SK-N-SH treated with all-trans-retinoic acid at 6 μM for 48 hours (cell line): ENCODE results near the gene MDGA2.

Experiments
- ATAC-seq: fragments of 200-7000 bp; cut with Tn5 transposase; 3 replicates; pipeline ENCODE4 v1.9.1; 2020; ENCODE audit warnings: mild to moderate bottlenecking, moderate library complexity
- ARNTL ChIP-seq: fragments of 450-650 bp; formaldehyde crosslinking; IDR thresholded peaks from 2 replicates; pipeline ENCODE4 v1.5.0; 2020; ENCODE audit warnings: low read depth, mild to moderate bottlenecking, moderate library complexity, borderline replicate concordance
- BACH2 ChIP-seq: fragments of 250-450 bp; sonication (Bioruptor Pico); IDR thresholded peaks from 2 replicates; pipeline ENCODE4 v1.9.0; 2021; ENCODE audit warnings: mild to moderate bottlenecking, borderline replicate concordance
- CREB5 ChIP-seq: fragments of 250-450 bp; sonication (Bioruptor Pico); IDR thresholded peaks from 2 replicates; pipeline ENCODE4 v1.5.1; 2020; ENCODE audit warnings: low read depth, mild to moderate bottlenecking, moderate library complexity
- CSDC2 ChIP-seq: fragments of 250-450 bp; sonication (Bioruptor Pico); IDR thresholded peaks from 2 replicates; pipeline ENCODE4 v1.5.0; 2020; ENCODE audit warnings: mild to moderate bottlenecking, moderate library complexity
- ESRRG ChIP-seq: fragments of 250-450 bp; sonication (Bioruptor Pico); IDR thresholded peaks from 2 replicates; pipeline ENCODE4 v1.6.1; 2021; ENCODE audit warnings: mild to moderate bottlenecking
- GLIS3 ChIP-seq: fragments of 250-450 bp; sonication (Bioruptor Pico); IDR thresholded peaks from 2 replicates; pipeline ENCODE4 v1.5.0; 2020; ENCODE audit warnings: mild to moderate bottlenecking, moderate library complexity
- ISL1 ChIP-seq: fragments of 250-450 bp; sonication (Bioruptor Pico); IDR thresholded peaks from 2 replicates; pipeline ENCODE4 v2.1.2; 2022; ENCODE audit warnings: mild to moderate bottlenecking, moderate library complexity
- OSR1 ChIP-seq: fragments of 250-450 bp; sonication (Bioruptor Pico); IDR thresholded peaks from 2 replicates; pipeline ENCODE4 v1.8.0; 2022; ENCODE audit warnings: moderate library complexity, mild to moderate bottlenecking, inconsistent platforms
- PPARA ChIP-seq: fragments of 250-450 bp; sonication (Bioruptor Pico); IDR thresholded peaks from 2 replicates; pipeline ENCODE4 v1.5.0; 2020; ENCODE audit warnings: mild to moderate bottlenecking, borderline replicate concordance
- RARB ChIP-seq: fragments of 250-450 bp; sonication (Bioruptor Pico); IDR thresholded peaks from 2 replicates; pipeline ENCODE4 v1.8.0; 2021; ENCODE audit warnings: mild to moderate bottlenecking, moderate library complexity
- SNAI2 ChIP-seq: fragments of 250-450 bp; sonication (Bioruptor Pico); IDR thresholded peaks from 2 replicates; pipeline ENCODE4 v1.5.0; 2020; ENCODE audit warnings: mild to moderate bottlenecking, moderate library complexity
- TCF4 ChIP-seq: fragments of 250-450 bp; sonication (Bioruptor Pico); IDR thresholded peaks from 2 replicates; pipeline ENCODE4 v1.8.0; 2021; ENCODE audit warnings: mild to moderate bottlenecking, moderate library complexity, borderline replicate concordance
- TOX ChIP-seq: fragments of 250-450 bp; sonication (Bioruptor Pico); IDR thresholded peaks from 2 replicates; pipeline ENCODE4 v1.8.0; 2021; ENCODE audit warnings: mild to moderate bottlenecking, moderate library complexity, borderline replicate concordance
- ZFP3 ChIP-seq: fragments of 250-450 bp; sonication (Bioruptor Pico); IDR thresholded peaks from 2 replicates; pipeline ENCODE4 v1.5.0; 2020; ENCODE audit warnings: mild to moderate bottlenecking, moderate library complexity
- ZNF565 ChIP-seq: fragments of 450-650 bp; formaldehyde crosslinking; conservative IDR thresholded peaks from 2 replicates; pipeline ENCODE4 v1.5.0; 2020; ENCODE audit warnings: low read depth, mild to moderate bottlenecking, moderate library complexity
- ZNF70 ChIP-seq: fragments of 450-650 bp; formaldehyde crosslinking; IDR thresholded peaks from 2 replicates; pipeline ENCODE4 v1.5.0; 2020; ENCODE audit warnings: mild to moderate bottlenecking, moderate library complexity
- ZNF8 ChIP-seq: fragments of 450-650 bp; formaldehyde crosslinking; IDR thresholded peaks from 2 replicates; pipeline ENCODE4 v1.5.0; 2020; ENCODE audit warnings: mild to moderate bottlenecking, moderate library complexity
- TF ChIP-seq, protein P1 (sequence below): fragments of 250-450 bp; sonication (Bioruptor Pico); IDR thresholded peaks from 2 replicates; pipeline ENCODE4 v1.5.1; 2021; ENCODE audit warnings: mild to moderate bottlenecking, moderate library complexity
- TF ChIP-seq, protein P2 (sequence below): fragments of 250-450 bp; sonication (Bioruptor Pico); IDR thresholded peaks from 2 replicates; pipeline ENCODE4 v1.8.0; 2020; ENCODE audit warnings: mild to moderate bottlenecking, moderate library complexity, borderline replicate concordance
- TF ChIP-seq, protein P3 (sequence below): fragments of 250-450 bp; sonication (Bioruptor Pico); IDR thresholded peaks from 2 replicates; pipeline ENCODE4 v1.8.0; 2021; ENCODE audit warnings: low read depth, mild to moderate bottlenecking, moderate library complexity, borderline replicate concordance

The MDGA2 gene

DNA sequence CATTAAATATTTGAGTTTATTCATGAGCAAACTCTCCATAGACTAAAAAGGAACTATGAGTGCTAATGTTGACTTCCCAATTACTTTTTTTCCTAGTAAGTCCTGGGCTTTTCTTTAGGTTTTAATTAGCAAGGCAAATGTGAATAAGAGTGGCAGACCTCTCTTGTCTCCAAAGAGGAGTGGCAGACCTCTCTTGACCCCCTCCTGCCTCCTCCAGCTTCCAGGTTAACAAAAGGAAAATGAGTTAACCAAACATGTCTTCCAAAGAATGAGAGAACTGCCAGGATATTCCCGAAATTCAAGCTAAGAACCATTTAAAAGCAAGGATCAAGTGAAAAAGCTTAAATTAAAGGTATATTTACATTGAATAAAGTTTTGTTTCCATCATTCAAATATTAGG lies 253.2 kb downstream of the MDGA2 start:
- no peak for TF ChIP-seq RARB (CRISPR knock-in tag)
- no peak for TF ChIP-seq CREB5 (CRISPR knock-in tag)
- TF ChIP-seq ZFP3 (CRISPR knock-in tag): no peak
- TF ChIP-seq, protein P1, sequence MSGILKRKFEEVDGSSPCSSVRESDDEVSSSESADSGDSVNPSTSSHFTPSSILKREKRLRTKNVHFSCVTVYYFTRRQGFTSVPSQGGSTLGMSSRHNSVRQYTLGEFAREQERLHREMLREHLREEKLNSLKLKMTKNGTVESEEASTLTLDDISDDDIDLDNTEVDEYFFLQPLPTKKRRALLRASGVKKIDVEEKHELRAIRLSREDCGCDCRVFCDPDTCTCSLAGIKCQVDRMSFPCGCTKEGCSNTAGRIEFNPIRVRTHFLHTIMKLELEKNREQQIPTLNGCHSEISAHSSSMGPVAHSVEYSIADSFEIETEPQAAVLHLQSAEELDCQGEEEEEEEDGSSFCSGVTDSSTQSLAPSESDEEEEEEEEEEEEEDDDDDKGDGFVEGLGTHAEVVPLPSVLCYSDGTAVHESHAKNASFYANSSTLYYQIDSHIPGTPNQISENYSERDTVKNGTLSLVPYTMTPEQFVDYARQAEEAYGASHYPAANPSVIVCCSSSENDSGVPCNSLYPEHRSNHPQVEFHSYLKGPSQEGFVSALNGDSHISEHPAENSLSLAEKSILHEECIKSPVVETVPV: no peak
- TF ChIP-seq, protein P2, sequence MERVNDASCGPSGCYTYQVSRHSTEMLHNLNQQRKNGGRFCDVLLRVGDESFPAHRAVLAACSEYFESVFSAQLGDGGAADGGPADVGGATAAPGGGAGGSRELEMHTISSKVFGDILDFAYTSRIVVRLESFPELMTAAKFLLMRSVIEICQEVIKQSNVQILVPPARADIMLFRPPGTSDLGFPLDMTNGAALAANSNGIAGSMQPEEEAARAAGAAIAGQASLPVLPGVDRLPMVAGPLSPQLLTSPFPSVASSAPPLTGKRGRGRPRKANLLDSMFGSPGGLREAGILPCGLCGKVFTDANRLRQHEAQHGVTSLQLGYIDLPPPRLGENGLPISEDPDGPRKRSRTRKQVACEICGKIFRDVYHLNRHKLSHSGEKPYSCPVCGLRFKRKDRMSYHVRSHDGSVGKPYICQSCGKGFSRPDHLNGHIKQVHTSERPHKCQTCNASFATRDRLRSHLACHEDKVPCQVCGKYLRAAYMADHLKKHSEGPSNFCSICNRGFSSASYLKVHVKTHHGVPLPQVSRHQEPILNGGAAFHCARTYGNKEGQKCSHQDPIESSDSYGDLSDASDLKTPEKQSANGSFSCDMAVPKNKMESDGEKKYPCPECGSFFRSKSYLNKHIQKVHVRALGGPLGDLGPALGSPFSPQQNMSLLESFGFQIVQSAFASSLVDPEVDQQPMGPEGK: no peak
- no peak for TF ChIP-seq ZNF565
- no peak for TF ChIP-seq SNAI2 (CRISPR knock-in tag)
- TF ChIP-seq PPARA (CRISPR knock-in tag): no peak
- no peak for TF ChIP-seq ISL1
- TF ChIP-seq GLIS3 (CRISPR knock-in tag): no peak
- TF ChIP-seq TOX (CRISPR knock-in tag): no peak
- TF ChIP-seq ESRRG (CRISPR knock-in tag): no peak
- no peak for TF ChIP-seq CSDC2
- no peak for TF ChIP-seq ZNF70 (CRISPR knock-in tag)
- TF ChIP-seq BACH2: no peak
- no peak for ATAC-seq

DNA sequence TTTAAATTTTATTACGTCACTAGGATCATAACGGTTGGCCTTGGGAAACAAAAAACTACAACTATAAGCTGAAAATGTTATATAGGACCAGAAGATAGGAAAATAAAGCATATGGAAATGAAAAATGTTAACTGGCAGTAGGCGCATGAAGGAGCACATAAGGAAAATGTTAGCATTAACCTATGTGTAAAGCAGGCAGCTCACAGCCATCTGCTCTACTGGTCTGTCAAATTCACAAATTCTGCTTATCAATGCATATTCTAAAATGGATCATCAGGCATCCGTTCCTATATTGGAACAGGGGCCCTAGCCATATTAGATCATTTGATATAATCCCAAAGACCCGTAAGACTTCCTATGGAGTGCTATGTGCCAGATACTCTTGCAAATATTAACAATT lies 263.9 kb downstream of the MDGA2 start:
- TF ChIP-seq PPARA (CRISPR knock-in tag) (no peak), RARB (CRISPR knock-in tag) (no peak)
- TF ChIP-seq, protein P2: no peak
- ATAC-seq: no peak

- TF ChIP-seq TCF4 (CRISPR knock-in tag): no peak
- TF ChIP-seq SNAI2 (CRISPR knock-in tag): no peak
- TF ChIP-seq ZNF8 (CRISPR knock-in tag): no peak
- TF ChIP-seq ARNTL (CRISPR knock-in tag): no peak
- TF ChIP-seq, protein P2: no peak
- no peak for TF ChIP-seq PPARA (CRISPR knock-in tag)
- TF ChIP-seq ZFP3 (CRISPR knock-in tag): no peak
- TF ChIP-seq ZNF565: no peak
- no peak for TF ChIP-seq OSR1
- TF ChIP-seq, protein P3, sequence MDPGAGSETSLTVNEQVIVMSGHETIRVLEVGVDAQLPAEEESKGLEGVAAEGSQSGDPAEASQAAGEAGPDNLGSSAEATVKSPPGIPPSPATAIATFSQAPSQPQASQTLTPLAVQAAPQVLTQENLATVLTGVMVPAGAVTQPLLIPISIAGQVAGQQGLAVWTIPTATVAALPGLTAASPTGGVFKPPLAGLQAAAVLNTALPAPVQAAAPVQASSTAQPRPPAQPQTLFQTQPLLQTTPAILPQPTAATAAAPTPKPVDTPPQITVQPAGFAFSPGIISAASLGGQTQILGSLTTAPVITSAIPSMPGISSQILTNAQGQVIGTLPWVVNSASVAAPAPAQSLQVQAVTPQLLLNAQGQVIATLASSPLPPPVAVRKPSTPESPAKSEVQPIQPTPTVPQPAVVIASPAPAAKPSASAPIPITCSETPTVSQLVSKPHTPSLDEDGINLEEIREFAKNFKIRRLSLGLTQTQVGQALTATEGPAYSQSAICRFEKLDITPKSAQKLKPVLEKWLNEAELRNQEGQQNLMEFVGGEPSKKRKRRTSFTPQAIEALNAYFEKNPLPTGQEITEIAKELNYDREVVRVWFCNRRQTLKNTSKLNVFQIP: no peak
- no peak for TF ChIP-seq BACH2
- no peak for TF ChIP-seq ZNF70 (CRISPR knock-in tag)
- no peak for TF ChIP-seq ISL1
- no peak for ATAC-seq
These were observed 283.1 kb downstream of the MDGA2 start for GRCh38 chr14:47392326-47392725.
